Rectal smooth muscle tissue (tissue), 1 donor: ENCODE data around the gene H2AZ1.

Experiments used
- H3K27ac ChIP-seq: one replicate; pipeline ENCODE4 v1.7.0; 2013; ENCODE audit warnings: low read depth, low read length, inconsistent platforms
- H3K27me3 ChIP-seq: one replicate; pipeline ENCODE4 v1.7.0; 2013; ENCODE audit warnings: low read length; ENCODE audit not compliant: control insufficient read depth, insufficient read depth
- H3K36me3 ChIP-seq: one replicate; pipeline ENCODE4 v1.7.0; 2013; ENCODE audit warnings: low read length; ENCODE audit not compliant: control insufficient read depth, insufficient read depth
- H3K4me1 ChIP-seq: one replicate; pipeline ENCODE4 v1.7.0; 2013; ENCODE audit warnings: low read length; ENCODE audit not compliant: control insufficient read depth, insufficient read depth
- H3K4me3 ChIP-seq: one replicate; pipeline ENCODE4 v1.7.0; 2013; ENCODE audit warnings: low read length
- H3K9ac ChIP-seq: one replicate; pipeline ENCODE4 v1.7.0; 2013; ENCODE audit warnings: low read length

H2AZ1 gene

DNA sequence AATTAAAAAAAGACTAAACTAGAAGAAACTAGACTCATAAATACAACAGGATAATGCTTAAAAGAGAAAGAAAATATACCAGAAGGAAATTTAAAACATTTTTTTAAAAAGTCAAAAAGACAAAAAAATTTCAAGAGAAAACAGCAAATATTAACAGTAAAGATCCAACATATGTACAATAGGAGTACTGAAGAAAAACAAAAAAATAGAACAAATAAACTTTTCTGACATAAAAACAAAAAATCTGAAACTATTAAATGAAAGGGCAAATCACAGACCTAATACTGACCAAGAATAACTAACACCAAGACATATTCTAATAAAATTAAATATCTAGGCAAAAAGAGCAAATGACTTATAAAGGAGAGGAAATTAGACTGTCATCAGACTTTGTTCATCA is 15.2 kb downstream of the H2AZ1 start:
- no peak overlapping the region for H3K9ac ChIP-seq
- H3K27me3 ChIP-seq = no peaks in the 10 kb centered on the region
- peaks cover 2% of the 10 kb centered on the region for H3K36me3 ChIP-seq
- no peak overlapping the region for H3K27ac ChIP-seq
- no peaks in the 10 kb centered on the region for H3K4me1 ChIP-seq
- no peak overlapping the region for H3K4me3 ChIP-seq

DNA sequence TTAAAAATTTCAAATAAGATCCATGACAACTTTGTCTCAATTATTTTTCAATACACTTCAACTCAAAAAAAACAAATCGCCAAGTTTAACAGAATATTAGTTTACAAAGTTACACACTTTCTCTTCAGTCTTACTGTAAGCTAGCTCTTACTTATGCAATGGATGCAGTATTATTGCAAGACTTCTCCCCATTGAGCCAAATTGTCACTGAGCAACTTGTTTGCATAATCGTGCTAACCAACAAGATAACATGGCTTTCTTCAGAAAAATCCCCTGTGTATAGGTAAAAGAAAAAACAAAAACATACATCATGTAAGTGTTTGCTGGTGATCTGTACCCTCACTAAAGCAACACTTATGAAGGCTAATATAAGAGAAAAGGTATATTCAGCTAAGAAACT is 22.5 kb downstream of the H2AZ1 start:
- Histone ChIP-seq H3K27me3 (no peaks in the 10 kb centered on the region), H3K36me3 (peaks cover 2% of the 10 kb centered on the region), H3K9ac (no peak overlapping the region), H3K4me1 (no peaks in the 10 kb centered on the region), H3K27ac (no peak overlapping the region), H3K4me3 (no peak overlapping the region)

DNA sequence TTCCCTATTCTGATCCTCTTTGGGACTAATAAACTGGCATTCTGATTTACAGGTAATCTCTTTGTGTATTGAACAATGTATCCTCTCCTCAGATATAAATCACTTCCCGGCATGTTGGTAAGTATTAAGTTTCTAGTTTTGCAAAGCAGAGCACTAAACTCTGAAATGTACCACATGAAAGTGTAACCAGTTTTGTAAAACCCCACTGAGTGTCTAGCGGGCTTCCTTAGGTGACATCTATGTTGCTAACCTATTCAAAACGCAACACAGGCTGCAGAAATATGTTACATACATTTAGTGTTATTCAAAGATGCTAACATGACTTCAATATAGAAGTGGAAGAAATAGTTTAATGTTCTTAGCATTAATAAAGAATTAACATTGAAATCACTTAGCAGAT is 28.9 kb downstream of the H2AZ1 start:
- H3K4me3 ChIP-seq = no peak overlapping the region
- H3K27ac ChIP-seq = no peak overlapping the region
- H3K27me3 ChIP-seq = no peaks in the 10 kb centered on the region
- H3K9ac ChIP-seq = no peak overlapping the region
- H3K36me3 ChIP-seq = peaks cover 7% of the 10 kb centered on the region
- no peaks in the 10 kb centered on the region for H3K4me1 ChIP-seq

DNA sequence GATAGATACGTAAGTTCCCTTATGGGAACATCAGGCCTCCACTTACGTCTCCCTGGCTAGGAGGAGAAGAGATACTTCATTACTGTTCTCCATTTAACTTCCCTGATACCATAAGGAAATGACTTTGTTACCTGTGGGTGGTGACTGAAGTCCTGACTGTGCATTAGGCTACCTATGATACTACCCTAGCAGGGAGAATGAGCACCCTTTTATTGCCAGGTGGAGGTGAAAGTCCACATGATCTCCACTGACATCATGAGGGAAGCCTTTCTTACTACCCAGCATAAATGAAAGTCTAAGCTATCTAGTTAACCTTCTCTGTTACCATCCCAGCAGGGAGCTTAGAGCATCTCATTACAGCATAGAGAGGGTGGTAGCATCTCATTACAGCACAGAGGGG is 31.4 kb downstream of the H2AZ1 start:
- H3K4me1 ChIP-seq = no peaks in the 10 kb centered on the region
- H3K27me3 ChIP-seq = no peaks in the 10 kb centered on the region
- H3K9ac ChIP-seq = no peak overlapping the region
- H3K27ac ChIP-seq = no peak overlapping the region
- no peak overlapping the region for H3K4me3 ChIP-seq
- H3K36me3 ChIP-seq = peaks cover 7% of the 10 kb centered on the region

DNA sequence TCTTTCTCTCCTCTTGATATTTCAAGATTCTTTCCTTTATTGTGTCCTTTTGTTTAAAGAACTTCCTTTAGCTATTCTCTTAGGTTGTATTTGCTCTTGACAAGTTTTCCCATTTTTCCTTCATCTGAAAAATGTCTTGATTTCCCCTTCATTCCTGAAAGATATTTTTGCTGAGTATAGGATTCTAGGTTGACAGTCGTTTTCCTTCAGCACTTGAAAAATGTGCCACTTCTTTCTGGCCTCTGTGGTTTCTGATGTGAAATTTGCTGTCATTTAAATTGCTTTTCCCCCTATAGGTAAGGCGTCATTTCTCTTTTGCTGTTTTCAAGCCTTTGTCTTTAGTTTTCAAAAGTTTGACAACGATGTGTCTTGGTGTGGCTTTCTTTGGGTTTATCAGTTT is 32.5 kb downstream of the H2AZ1 start:
- Histone ChIP-seq H3K36me3 (peaks cover 7% of the 10 kb centered on the region), H3K27ac (no peak overlapping the region), H3K4me3 (no peak overlapping the region), H3K27me3 (no peaks in the 10 kb centered on the region), H3K4me1 (no peaks in the 10 kb centered on the region), H3K9ac (no peak overlapping the region)

GRCh38 chr4:99915449-99915848 is 34.6 kb downstream of the H2AZ1 start:
- no peak overlapping the region for H3K4me3 ChIP-seq
- H3K36me3 ChIP-seq = peaks cover 7% of the 10 kb centered on the region
- H3K4me1 ChIP-seq = no peaks in the 10 kb centered on the region
- no peak overlapping the region for H3K9ac ChIP-seq
- H3K27ac ChIP-seq = no peak overlapping the region
- H3K27me3 ChIP-seq = no peaks in the 10 kb centered on the region
